HG03354 (cell line): ENCODE data around the gene SLAMF6.
A peak's percentile ranks its signal among the peaks of the same experiment; 100 is the strongest.
"Not testable (repeated sequence)": the region's sequence is repeated elsewhere in the genome, so short reads cannot be mapped to it uniquely, and the experiment has no call there.

Experiments used
- ATAC-seq: cut with Tn5 transposase; IDR thresholded peaks from one replicate; pipeline ENCODE4 v1.9.1; 2021; ENCODE audit warnings: mild to moderate bottlenecking; ENCODE audit not compliant: unreplicated experiment, poor library complexity, severe bottlenecking

The SLAMF6 gene

DNA sequence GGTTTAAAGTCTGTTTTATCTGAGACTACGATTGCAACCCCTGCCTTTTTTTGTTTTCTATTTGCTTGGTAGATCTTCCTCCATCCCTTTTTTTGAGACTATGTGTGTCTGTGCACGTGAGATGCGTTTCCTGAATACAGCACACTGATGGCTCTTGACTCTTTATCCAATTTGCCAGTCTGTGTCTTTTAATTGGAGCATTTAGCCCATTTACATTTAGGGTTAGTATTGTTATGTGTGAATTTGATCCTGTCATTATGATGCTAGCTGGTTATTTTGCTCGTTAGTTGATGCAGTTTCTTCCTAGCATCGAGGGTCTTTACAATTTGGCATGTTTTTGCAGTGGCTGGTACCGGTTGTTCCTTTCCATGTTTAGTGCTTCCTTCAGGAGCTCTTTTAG, 44.0 kb downstream of the SLAMF6 start:
- not testable (repeated sequence) for ATAC-seq

DNA sequence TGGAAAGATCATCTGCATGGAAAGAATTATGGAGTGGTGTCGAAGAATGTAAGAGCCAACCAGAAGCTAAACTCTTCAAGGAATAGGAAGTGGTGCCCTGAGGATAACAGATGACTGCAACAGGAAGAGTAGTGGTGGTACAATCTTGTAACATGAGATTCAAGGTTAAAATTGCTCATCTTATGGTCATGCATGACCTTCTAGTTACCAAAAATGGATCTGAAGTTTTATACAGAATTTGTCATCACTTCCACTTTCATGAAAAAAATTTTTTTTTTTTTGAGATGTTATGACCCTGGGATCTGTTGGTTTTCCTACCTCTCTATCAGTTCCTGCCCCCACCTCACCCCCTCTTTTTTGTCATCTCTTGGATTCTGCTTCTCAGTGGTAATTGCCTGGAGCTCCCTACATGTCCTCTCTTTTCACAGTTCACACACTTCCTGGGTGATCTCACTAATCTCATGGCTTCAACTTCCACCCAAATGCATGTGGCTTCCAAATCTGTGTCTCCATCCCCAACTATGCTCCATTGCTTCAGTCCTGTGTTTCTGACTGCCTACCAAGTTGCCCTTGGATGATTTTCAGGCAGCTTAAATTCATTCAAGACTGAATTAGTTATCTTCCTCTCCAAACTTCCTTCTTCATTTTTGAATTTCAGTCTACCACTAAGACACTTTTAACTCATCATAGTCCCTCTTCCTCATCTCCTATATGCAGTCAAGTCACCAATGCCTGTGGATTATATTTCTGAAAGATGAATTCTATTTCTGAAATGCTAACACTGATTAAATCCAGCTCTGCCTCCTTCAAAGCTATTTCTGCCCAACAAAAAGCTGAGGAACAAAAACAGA, 48.4 kb downstream of the SLAMF6 start:
- no peak for ATAC-seq

DNA sequence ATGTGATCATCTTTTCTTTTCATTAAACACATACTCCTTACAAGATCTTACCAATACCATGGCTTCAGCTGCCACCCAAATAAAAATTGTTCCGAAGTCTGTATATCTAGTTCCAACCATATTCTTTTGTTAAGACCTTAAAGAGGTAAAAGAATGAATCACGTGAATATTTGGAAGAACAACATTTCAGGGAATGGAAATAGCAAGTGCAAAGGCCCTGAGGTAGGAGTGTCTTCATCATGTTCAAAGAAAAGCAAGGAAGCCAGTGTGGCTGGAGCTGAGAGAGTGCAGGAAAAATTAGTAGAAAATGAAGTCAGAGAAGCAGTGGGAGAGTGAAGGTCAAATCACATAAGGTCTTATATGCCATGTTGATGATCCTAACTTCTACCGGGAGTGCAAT, 50.9 kb downstream of the SLAMF6 start:
- ATAC-seq, result no peak

DNA sequence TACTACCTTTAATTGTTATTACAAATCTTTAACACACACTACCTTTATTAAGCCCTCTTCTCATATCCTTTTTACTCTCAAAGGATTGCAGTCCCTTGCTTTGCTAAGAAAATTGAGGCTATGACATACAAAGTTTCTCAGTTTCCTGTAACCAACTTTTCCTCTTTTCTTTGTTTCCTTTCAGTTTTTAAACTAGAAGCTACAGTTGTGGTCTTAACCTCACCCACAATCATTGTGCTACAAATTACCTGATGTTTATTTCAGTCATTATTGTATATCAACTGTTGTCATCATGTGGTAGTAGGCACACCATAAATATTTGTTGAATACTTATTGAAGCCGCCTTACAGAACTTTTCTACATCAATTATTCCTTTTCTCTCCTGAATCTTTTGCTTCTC, 51.8 kb downstream of the SLAMF6 start:
- no peak for ATAC-seq

DNA sequence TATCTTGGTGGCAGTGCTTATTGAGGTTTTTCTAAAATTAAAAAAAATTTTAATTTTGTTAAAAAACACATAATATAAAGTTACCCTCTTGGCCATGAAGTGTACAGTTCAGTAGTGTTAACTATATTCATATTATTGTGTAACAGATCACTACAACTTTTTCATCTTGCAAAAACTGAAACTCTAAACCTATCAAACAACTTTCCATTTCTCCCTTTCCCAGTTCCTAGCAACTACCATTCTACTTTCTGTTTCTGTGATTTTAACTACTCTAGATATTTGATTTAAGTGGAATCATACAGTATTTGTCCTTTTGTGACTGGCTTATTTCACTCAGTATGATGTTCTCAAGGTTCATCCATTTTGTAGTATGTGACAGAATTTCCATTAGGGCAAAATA, 55.5 kb downstream of the SLAMF6 start:
- no peak for ATAC-seq

DNA sequence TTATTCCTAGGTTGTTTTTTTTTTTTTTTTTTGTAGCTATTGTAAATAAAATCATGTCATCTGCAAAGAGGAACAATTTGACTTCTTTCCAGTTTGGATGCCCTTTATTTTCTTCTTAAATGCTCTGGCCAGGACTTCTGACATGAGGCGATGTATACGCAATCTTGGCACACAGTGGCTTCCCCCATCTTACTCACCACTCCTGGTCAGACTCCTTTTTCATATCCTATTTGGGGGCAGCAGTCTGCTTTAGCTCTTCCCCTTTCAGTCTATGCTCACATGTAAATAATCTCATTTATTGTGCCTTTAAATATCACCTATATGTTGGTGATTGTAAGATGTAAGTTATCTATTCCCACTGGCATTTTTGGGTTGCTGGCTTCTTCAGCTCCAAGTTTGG, 56.1 kb downstream of the SLAMF6 start:
- ATAC-seq, result no peak

DNA sequence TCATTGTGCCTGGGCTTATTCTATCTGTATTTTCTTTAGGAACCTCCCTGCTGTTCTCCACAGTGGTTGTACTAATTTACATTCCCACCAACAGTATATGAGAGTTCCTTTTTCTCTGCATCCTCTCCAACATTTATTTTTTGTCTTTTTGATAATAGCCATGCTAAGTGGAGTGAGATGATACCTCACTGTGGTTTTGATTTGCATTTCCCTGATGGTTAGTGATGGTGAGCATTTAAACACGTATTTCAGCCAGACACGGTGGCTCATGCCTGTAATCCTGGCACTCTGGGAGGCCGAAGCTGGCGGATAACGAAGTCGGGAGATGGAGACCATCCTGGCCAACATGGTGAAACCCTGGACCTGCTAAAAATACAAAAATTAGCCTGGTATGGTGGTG, 57.9 kb downstream of the SLAMF6 start:
- ATAC-seq, result no peak

DNA sequence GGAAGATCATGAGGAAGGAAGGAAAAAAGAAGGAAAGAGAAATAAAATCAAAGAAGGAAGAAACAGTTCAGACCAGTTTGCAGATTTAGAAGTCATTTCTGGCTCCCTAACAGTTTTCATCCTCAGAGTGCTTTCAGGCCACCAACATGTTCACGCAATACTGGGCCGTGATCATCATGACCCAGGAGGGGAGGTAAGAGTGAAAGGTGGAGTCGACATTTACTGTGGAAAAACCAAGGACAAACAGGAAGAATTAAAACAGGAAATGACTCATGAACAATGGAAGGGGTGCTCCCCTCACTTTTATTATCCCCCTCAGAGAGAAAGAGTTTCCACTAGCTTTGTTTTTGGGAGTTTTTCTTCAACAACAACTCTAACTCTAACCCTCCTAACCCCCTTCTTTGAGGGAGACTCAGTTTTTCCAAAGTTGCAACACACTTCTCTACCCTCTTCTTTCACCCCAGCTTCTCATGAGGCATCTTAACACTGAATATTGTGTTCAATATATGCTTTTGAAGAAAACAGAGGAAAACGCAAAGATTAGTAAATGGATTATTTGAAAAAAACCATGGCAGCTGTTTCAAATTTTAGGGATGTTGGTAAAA, 62.3 kb downstream of the SLAMF6 start:
- no peak for ATAC-seq

DNA sequence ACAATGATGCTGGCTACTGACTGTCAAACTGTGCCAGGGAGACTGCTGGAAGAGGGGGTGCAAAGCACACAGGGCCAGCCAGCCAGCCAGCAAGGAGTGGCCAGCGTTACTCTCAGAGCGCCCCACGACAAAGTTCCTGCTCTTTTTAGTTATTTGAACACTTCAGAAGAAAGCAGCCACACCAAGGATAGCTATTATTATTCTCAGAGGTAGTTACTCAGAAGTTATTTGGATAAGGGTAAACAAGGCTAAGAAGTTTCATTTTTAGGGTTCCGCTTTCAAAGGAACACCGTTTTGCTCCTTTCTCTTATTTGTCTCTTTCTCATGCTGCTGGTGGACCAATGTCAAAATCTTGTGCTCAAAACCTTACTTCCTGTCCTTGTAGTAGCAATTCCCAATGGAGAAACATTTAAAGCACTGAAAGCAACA, 62.8 kb downstream of the SLAMF6 start:
- ATAC-seq, result no peak

DNA sequence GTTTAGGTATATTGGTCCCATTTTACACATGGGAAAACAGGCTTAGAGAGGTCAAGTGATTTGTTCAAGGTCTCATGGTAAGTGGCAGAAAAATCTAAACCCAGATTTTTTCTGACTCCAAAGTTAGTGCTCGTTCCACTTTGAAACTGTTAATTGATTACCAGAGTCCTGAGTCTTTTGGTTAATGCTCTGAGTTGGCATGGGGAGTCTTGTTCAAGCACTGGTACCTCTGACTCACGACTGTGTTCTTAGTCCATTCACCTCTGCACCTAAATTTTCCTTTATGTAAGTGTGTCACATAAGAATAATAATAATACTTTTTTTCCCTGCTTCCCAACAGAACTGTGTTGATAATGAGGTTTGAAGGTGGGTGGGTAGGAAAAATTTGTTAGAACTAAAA, 63.4 kb downstream of the SLAMF6 start:
- no peak for ATAC-seq

DNA sequence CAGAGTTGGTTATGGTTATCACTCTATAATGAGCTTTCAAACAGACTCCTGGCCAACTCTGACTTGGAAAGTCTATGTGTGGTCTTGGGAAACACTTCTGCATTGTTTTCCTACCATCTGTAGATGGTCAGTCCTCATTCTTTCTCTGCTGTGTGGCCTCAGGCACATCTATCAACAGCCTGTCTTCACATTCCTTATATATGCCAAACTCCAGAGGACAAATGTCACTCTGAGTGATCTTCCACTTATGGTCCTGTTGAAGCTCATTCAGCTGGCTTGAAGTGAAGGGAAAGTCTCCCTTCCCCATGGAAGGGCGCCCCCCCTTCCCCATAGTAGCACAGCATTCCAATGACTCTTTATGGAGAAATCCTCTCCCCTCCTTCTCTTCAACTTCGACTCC, 64.0 kb downstream of the SLAMF6 start:
- no peak for ATAC-seq

DNA sequence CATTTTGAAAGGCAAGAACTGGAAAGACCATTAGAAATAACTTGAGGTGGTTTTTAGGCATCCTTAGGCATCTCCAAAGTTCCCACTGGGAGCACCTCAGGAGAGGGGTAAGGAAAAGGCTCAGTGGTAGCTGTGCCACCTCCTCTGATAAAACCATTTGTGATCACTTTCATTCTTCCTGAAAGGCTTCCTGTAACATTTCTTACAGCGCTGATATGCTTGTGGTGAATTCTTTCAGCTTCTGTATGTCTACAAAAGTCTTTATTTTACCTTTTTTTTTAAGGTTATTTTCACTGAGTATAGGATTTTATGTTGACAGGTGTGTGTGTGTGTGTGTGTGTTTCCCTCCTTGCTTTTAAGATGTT, 67.9 kb downstream of the SLAMF6 start:
- no peak for ATAC-seq

DNA sequence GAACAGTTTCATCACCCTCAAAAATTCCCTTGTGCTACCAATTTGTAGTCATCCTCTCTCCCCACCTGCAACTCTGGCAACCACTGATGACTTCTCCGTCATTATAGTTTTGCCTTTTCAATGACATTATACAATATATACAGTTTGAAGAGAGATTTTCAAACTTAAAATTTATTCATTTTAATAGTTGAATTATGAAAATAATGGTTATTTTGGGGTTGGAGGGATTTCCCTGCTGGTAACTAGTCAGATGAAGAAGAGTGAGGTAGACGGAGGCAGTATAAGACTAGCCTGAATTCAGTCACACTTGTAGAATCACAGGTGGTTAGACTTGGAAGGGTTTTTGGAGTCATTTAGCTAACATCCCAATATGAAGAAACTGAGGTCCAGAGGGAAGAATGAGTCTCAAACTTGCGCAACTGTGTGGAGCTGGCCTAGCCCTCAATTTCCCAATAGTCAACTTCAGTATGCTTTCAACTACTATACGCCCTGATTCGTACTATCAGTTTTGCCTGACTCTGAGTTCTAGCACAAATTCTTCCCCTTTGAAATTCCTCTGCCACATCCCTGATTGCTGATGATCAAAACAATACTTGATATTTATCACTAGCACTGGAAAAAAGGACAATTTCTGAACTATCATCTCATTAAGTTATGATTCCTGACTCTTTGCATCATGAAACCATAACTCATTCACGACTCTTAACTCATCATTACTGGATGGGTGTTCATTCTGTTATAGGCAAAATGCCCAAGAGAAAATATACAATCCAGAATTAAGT, 68.5 kb downstream of the SLAMF6 start:
- no peak for ATAC-seq

DNA sequence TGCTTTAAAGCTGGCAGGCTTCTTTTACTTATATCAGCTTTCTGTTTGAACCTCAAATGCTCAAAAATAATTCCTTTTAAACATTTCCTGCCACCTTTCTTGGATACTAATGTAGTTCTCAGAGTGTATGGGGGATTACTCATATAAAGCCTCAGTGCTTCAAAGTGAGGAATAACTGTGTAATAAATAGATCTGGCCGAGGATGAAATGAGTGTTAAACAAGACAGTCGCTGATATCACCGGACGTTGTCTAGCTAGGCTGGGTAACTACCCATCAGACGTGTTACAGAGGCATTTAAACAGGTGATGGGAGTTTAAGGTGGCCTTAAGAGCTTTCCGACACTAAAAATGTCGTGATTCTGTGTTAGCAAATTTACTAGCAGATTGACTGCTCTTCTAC, 69.6 kb downstream of the SLAMF6 start:
- ATAC-seq, result peak; percentile 49

DNA sequence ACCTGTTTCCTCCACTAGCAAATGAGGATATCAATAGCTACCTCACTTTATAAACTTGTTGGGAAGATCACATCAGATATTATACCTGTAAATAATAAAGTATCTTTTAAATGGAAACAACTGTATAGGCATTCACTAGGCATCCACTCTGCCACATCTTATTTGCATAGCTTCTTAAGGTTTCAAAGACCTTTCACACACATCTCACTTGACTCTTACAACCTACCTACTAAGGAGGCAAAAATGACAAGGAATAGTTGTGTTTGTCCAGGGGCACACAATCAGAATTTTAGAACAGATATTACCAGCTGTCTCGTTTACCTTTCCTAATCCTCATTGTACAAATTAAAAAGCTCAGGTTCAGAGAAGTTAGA, 71.2 kb downstream of the SLAMF6 start:
- peak; percentile 47 for ATAC-seq

DNA sequence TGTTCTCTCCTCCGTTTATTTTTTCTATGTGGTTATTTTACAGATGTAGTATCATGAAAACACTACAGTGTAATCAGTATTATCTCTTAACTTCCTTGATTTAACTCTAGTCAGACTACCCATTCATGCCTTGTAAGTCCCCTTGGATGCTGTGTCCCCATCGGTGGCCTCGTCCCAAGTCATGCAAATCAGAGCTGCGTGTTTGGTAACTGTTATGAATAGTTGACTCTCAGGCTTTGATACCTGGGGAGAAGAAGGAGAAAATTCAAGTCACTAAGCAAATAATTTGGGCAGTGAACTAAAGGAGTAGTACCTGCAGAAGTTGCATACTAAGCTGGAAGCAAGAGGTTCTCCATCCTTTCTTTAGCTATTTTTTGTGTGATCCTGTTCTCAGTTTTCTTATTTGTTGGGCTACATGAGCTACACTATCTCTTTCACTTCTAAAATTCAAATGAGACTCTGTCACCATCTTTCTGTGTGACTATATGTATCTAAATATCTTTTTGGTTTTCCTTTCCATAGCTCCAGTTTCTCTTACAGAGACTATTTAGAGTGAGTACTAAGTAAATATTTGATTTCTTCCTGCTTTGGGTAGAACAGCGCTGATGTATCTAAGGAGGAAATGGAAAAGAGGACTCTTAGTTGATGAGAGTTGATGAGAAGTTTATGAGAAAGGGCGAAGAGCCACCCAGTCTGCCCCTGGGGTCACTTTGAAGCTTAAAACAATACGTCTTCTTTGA, 71.8 kb downstream of the SLAMF6 start:
- ATAC-seq, result peak; percentile 68

DNA sequence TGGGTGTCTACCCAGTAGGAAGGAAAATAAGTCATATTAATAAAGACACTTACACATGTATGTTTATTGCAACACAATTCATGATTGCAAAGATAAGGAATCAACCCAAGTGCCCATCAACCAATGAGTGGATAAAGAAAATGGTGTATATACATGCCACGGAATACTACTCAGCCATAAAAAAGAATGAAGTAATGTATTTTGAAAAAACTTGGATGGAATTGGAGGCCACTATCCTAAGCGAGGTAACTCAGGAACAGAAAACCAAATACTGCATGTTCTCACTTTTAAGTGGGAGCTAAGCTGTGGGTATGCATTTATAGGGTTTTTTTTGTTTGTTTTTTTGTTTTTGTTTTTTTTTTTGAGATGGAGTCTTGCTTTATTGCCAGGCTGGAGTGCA, 73.6 kb downstream of the SLAMF6 start:
- ATAC-seq, result no peak

DNA sequence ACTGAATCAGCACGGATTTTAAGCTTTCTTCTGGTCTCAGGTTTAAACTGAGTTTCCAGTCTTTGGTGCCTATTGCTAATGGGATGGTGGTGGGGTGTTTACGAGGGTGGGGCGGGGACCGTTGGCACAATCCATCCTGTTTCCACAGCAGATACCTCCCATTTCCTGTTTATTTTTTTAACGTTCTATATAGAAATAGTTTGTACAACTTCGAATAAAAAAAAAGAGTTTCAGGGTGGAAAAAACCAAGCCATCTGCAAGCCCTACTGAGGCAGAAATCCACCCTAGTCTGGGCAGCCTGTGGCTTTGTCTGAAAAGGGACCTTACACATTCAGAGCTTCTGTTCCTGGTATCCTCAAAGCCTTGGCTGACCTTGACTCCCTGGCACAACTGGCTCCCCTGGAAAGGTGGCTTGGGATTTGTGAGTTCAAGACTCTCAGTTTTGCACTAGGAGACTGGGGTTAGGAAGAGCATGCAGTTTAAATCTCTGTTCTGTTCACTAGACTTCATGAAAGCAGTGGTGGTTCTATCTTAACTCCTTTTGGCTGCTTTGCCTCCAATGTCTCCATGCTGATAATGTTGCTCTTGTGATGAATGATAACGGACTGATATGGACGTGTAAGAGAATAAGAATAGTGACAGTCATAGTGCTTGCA, 76.0 kb downstream of the SLAMF6 start:
- ATAC-seq, result no peak

DNA sequence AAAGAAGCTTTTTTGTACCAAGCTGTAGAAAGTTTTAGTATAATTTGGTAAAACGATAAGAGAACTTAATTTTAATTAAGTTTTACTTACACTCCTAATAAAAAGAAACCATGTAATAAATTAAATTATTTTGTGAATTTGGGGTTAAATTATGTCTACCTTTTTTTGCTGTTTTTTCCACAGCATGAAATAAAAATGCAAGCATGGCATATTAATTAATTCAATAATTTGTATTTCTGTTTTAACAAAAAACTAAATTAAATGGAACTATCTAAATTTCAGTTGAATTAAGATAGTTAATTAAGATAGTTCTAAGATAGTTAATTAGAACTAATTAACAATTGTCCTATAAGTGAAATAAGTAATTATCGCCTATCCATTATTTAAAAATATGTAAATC, 83.3 kb downstream of the SLAMF6 start:
- ATAC-seq, result no peak

DNA sequence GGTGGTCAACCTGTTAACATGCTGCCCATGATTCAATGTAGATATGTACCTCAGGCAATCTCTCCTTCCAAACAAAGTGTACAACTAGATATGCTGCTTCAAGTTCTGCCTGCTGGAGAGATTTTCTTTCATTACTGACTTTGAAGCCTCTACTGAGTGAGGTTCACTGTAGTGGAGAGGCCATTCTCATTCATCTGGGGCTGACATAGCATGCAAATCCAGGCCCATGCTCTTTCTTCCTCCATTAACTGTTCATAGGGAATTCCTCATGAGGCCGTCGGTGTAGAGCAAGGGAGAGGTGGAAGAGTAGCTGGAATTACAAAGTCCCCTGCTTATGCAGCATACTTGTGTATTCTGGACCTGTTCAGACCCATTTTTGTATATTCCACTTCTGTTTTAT, 84.1 kb downstream of the SLAMF6 start:
- no peak for ATAC-seq
